ENCODE data around the gene IL1A. TPM values are rescaled to one million over a fixed set of nuclear protein-coding genes. Genes with fewer than 3 reads are reported as not detected.

The IL1A gene
- total RNA-seq, 2 experiments from 2014 or later = not detected

DNA sequence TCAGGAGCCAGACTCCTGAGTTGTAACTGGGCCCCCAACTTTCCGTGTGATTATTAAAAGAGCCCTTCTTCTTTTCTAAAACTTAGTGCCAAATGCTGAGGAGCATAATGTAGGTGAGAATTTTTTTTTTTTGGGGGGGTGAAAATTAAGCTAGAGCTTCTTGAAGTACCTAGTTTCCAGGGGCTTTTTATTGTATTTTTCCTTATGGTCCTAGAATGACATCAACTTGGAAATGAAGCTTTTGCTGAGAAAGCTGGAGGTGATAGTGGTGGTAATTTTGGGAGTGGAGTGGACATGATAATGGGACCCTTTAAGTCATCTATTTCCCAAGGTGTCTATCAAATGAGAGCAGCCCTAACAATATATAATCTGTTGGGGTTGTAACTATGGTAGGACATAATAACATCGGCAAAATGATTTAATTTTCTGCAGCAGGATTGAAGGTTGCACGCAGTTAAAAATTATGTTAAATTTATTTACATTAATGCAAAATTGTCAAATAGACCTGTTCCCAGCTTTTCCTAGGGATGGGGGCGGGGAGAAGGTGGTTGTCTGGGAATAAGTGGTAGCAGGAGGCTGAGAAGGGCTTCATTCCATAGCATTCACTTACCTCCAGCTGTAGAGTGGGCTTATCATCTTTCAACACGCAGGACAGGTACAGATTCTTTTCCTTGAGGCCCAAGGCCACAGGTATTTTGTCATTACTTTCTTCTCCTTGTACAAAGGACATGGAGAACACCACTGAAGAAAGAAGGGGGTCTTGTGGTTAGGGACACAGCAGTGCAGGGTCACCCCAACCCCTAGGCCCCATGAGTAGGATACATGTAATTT, 46.6 kb upstream of the IL1A start:
- H3K4me1 Mint-ChIP-seq (ENCODE audit: low read depth) = no peaks in the 10 kb centered on the region
- H3K36me3 ChIP-seq (ENCODE audit: insufficient read depth, low read length) = no peaks in the 10 kb centered on the region
- TF ChIP-seq, protein P1, sequence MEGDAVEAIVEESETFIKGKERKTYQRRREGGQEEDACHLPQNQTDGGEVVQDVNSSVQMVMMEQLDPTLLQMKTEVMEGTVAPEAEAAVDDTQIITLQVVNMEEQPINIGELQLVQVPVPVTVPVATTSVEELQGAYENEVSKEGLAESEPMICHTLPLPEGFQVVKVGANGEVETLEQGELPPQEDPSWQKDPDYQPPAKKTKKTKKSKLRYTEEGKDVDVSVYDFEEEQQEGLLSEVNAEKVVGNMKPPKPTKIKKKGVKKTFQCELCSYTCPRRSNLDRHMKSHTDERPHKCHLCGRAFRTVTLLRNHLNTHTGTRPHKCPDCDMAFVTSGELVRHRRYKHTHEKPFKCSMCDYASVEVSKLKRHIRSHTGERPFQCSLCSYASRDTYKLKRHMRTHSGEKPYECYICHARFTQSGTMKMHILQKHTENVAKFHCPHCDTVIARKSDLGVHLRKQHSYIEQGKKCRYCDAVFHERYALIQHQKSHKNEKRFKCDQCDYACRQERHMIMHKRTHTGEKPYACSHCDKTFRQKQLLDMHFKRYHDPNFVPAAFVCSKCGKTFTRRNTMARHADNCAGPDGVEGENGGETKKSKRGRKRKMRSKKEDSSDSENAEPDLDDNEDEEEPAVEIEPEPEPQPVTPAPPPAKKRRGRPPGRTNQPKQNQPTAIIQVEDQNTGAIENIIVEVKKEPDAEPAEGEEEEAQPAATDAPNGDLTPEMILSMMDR (IDR thresholded peaks at IDR 0.05) = no peak
- no peaks in the 10 kb centered on the region for H3K27me3 ChIP-seq (ENCODE audit: control insufficient read depth in 1 of 2, insufficient read depth in 2 of 2, low read length in 2 of 2)
- DNase-seq = no peak
- H3K4me3 Mint-ChIP-seq = no peak overlapping the region
- no peaks in the 10 kb centered on the region for H3K27me3 Mint-ChIP-seq
- no peaks in the 10 kb centered on the region for H3K9me3 ChIP-seq (ENCODE audit: control insufficient read depth in 1 of 2, insufficient read depth in 1 of 2, low read length in 2 of 2)
- H3K9me3 Mint-ChIP-seq = no peaks in the 10 kb centered on the region
- no peak overlapping the region for H3K27ac ChIP-seq (ENCODE audit: low read depth in 1 of 2, low read length in 2 of 2)
- H3K4me1 ChIP-seq (ENCODE audit: insufficient read depth, low read length) = no peaks in the 10 kb centered on the region
- CTCF ChIA-PET = no interaction called here
- no peaks in the 10 kb centered on the region for H3K36me3 Mint-ChIP-seq (ENCODE audit: low read depth)
- intact Hi-C loops (cut with DNase I, micrococcal nuclease) = no loop called here
- ATAC-seq (ENCODE audit: poor library complexity) = no peak
- POLR2A ChIA-PET = no interaction called here
- no peak overlapping the region for H3K27ac Mint-ChIP-seq
- H3K4me3 ChIP-seq (ENCODE audit: low read length) = no peak overlapping the region

DNA sequence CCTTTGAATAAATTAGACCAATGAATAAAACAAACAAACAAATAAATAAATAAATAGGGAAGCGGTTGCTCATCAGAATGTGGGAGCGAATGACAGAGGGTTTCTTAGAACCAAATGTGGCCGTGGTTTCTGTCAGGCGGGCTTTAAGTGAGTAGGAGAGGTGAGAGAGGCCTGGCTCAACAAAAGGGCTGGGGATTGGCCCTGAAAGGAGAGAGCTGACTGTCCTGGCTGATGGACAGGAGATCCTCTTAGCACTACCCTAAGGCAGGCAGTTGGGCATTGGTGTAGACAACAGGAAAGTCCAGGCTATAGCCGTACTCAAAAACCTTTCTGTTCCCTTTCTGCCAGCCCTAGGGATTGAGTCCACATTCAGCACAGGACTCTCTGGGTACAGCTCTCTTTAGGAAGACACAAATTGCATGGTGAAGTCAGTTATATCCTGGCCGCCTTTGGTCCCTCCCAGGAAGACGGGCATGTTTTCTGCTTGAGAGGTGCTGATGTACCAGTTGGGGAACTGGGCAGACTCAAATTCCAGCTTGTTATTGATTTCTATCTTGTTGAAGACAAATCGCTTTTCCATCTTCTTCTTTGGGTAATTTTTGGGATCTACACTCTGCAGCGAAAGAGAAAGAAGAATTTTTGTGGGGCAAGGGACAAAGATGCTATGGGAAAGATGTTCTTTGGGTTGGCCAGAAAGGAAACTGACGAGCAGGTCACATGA, 45.8 kb upstream of the IL1A start:
- intact Hi-C loops (cut with DNase I, micrococcal nuclease) = no loop called here
- H3K9me3 Mint-ChIP-seq = no peaks in the 10 kb centered on the region
- no peaks in the 10 kb centered on the region for H3K27me3 Mint-ChIP-seq
- no peak overlapping the region for H3K4me3 ChIP-seq (ENCODE audit: low read length)
- H3K36me3 ChIP-seq (ENCODE audit: insufficient read depth, low read length) = no peaks in the 10 kb centered on the region
- no peaks in the 10 kb centered on the region for H3K4me1 ChIP-seq (ENCODE audit: insufficient read depth, low read length)
- H3K27ac ChIP-seq (ENCODE audit: low read depth in 1 of 2, low read length in 2 of 2) = no peak overlapping the region
- no peaks in the 10 kb centered on the region for H3K9me3 ChIP-seq (ENCODE audit: control insufficient read depth in 1 of 2, insufficient read depth in 1 of 2, low read length in 2 of 2)
- ChIA-PET POLR2A (no interaction called here), CTCF (no interaction called here)
- H3K4me1 Mint-ChIP-seq (ENCODE audit: low read depth) = no peaks in the 10 kb centered on the region
- DNase-seq (peak in 1 of 14 experiments; percentile 54), ATAC-seq (ENCODE audit: poor library complexity) (no peak)
- TF ChIP-seq, protein P1 (IDR thresholded peaks at IDR 0.05) = no peak
- no peak overlapping the region for H3K27ac Mint-ChIP-seq
- H3K36me3 Mint-ChIP-seq (ENCODE audit: low read depth) = no peaks in the 10 kb centered on the region
- no peak overlapping the region for H3K4me3 Mint-ChIP-seq
- no peaks in the 10 kb centered on the region for H3K27me3 ChIP-seq (ENCODE audit: control insufficient read depth in 1 of 2, insufficient read depth in 2 of 2, low read length in 2 of 2)

DNA sequence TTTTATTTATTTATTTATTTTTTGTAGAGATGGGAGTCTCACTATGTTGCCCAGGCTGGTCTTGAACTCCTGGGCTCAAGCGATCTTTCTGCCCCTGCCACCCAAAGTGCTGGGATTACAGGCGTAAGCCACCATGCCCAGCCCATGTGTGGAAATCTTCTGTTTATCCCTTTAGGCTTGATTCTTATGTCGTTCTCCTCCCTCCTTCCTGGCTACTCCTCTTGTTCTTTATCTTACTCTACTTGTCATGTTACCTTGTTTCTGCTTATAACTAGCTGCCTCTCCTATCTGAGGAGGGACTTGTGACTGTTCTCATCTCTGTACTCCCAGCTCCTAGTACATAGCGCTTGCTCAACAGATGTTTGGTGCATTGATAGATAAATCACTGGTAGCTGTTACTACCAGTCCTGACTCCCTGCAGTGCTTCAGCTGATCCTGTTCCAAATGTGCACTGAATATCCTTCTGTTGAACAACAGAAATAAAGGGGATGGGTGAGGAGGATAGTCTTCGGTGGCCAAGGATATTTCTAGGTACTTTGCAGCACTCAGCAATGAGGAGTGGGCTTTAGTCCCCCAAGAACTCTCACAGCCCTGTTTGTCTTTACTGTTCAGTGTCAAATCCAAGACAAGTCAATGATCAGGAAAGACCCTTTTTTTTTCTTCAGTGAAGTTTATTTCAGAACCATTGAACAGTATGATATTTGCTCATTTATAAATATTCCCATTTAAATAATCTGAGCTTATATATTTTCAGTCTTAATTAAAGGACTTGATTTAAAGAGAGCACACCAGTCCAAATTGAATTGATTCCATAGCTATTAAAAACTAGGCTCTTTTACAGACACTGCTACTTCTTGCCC, 45.0 kb upstream of the IL1A start:
- DNase-seq (peak in 2 of 14 experiments; percentile 25 to 34), ATAC-seq (ENCODE audit: poor library complexity) (no peak)
- no peaks in the 10 kb centered on the region for H3K9me3 Mint-ChIP-seq
- Histone ChIP-seq H3K27me3 (ENCODE audit: control insufficient read depth in 1 of 2, insufficient read depth in 2 of 2, low read length in 2 of 2) (no peaks in the 10 kb centered on the region), H3K27ac (ENCODE audit: low read depth in 1 of 2, low read length in 2 of 2) (no peak overlapping the region), H3K4me3 (ENCODE audit: low read length) (no peak overlapping the region), H3K9me3 (ENCODE audit: control insufficient read depth in 1 of 2, insufficient read depth in 1 of 2, low read length in 2 of 2) (no peaks in the 10 kb centered on the region), H3K4me1 (ENCODE audit: insufficient read depth, low read length) (no peaks in the 10 kb centered on the region), H3K36me3 (ENCODE audit: insufficient read depth, low read length) (no peaks in the 10 kb centered on the region)
- CTCF ChIA-PET = no interaction called here
- intact Hi-C loops (cut with DNase I, micrococcal nuclease) = no loop called here
- H3K36me3 Mint-ChIP-seq (ENCODE audit: low read depth) = no peaks in the 10 kb centered on the region
- no peak overlapping the region for H3K27ac Mint-ChIP-seq
- TF ChIP-seq, protein P1 (IDR thresholded peaks at IDR 0.05) = no peak
- H3K4me3 Mint-ChIP-seq = no peak overlapping the region
- POLR2A ChIA-PET = no interaction called here
- no peaks in the 10 kb centered on the region for H3K27me3 Mint-ChIP-seq
- H3K4me1 Mint-ChIP-seq (ENCODE audit: low read depth) = no peaks in the 10 kb centered on the region
